Raji (cell line): ENCODE measurements around the gene PTGS1.

Experiments used
- POLR2A ChIP-seq: IDR thresholded peaks from 2 replicates; pipeline ENCODE4 v1.6.1; 2011; ENCODE audit warnings: low read depth, low read length, control low read depth; ENCODE audit not compliant: insufficient read depth

PTGS1 gene

DNA sequence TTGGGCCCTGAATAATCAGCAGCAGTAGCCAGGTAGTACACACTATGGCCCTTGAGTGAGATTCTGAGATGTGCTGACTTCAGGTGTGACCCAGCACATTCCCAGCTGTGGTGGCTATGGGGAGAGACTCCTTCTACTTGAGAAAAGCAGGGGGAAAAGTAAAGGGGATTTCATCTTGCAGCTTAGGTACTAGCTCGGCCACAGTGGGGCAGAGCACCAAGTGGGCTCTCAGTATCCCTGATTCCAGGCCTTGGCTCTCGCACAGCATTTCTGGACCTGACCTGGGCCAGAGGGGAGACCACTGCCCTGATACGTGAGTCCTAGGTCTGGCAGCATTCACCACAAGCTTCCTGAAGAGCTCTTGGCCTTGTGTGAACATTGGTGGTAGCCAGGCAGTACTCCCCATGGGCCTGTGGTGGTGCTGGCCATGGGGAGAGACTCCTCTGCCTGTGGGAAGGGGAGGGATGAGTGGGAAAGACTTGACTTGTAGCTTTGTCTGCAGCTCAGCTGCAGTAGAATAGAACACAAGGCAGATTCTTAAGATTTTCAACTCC lies 27.6 kb downstream of the PTGS1 start:
- TF ChIP-seq POLR2A = no peak

DNA sequence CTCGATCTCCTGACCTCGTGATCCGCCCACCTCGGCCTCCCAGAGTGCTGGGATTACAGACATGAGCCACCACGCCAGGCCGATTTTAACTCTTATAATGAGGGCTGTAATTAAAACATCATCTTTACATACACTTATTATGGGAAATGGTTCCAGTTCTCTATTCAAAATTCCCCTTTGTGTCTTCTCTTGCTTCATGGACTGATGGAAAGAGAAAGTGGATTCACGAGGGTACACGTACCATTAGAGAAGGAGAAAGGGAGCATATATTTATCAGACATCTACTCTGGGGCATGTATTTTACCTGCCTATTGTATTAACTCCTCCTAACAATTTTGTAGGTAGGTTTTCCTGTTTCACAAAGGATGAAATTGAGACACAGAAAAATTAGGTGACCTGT lies 31.1 kb downstream of the PTGS1 start:
- TF ChIP-seq POLR2A = no peak

DNA sequence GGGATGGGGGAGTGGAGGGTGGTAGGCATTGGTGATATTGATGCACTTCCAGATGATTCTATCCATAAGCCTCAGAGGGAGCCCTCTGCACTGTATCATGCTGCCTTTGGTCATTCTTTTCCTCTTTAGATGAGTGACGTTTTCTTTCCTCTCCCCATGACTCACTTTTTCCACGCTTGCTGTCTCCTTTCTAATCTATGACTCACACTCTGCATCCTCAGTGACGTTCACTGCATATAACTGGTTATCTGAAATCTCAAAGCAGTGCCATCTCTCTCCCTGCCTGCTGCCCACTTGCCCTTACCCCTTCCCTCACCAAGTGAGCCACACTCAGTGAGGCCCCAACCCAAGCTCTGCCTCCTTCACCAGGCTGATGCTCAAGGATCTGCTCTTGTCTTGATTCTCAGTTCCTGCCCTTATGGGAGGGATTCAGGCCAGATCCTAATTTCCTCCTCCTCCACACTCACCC lies 31.6 kb downstream of the PTGS1 start:
- no peak for TF ChIP-seq POLR2A

DNA sequence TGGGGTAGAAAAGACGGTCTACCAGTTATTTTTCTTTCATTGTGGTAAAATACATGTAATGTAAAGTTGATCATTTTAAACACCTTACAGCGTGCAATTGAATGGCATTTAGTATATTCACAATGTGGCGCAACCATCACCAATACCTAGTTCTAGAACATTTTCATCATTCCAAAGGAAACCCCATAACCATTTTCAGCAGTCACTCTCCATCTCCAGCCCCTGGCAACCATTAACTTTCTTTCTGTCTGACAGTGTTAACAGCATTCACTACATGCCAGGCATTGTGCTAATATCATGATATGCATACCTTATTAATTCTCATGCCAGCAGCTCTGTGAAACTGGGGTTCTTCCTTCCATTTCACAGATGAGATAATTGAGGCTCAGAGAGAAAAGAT lies 32.0 kb downstream of the PTGS1 start:
- TF ChIP-seq POLR2A = no peak

DNA sequence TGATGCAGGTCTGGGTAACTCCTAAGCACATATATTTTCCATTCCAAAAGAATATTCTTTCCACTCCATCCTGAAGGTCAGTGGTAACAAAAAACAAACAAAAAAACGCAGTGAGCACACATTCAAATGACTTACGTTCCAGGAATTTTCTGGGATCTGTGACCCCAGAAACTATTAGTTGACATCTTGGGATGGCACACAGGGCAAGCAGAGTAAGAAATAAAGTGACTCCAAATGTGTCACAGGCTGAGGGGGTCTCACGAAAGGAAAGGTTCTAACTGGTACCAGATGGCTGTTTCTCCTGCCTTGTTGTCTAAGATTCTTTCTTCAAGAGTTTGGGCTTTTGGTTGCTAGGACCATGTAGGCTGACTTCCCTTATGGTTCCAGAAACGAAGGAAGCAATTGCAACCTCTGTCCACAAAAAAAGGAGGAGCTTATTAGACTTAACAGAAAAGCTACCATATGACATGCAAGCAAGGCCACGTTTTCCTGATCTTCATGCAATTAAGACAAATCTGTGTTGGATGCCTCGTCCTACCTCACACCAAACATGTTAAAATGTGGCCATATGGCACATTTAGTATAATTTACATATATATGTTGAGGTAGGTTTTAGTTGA lies 32.7 kb downstream of the PTGS1 start:
- no peak for TF ChIP-seq POLR2A

DNA sequence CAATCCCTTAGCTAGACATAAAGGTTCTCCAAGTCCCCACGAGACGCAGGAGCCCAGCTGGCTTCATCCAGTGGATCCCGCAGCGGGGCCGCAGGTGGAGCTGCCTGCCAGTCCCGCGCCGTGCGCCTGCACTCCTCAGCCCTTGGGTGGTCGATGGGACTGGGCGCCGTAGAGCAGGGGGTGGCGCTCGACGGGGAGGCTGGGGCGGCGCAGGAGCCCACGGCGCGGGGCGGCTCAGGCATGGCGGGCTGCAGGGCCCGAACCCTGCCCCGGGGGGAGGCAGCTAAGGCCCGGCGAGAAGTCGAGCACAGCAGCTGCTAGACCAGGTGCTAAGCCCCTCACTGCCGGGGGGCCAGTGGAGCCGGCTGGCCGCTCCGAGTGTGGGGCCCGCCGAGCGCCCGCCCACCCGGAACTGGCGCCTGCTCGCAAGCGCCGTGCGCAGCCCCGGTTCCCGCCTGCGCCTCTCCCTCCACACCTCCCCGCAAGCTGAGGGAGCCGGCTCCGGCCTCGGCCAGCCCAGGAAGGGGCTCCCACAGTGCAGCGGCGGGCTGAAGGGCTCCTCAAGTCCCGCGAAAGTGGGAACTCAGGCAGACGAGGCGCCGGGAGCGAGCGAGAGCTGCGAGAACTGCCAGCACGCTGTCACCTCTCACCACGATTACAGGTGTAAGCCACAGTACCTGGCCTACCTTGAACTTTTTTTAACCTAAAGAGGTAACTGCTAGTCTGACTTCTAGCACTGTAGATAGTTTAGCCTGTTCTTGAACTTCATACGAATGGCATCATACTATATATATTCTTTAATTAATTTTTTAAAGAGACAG lies 35.5 kb downstream of the PTGS1 start:
- no peak for TF ChIP-seq POLR2A

DNA sequence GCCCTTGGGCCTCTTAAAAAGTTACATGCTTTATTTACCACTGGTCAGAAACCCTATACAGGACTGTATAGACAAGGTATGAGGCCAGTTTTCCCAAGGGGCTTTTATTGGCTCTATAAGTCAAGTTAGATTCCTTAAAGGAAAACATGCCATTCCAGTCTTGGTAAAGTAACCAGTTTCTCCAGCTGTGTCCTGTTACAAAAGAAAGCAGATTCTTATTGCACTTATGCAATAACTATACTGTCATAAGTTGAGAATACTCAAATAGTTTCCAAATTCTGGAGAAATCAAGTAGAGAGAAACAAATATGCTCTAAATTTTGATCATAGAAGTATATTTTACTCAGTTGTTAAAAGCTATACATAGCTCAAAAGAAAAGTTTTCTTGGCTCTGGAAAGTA lies 47.2 kb downstream of the PTGS1 start:
- no peak for TF ChIP-seq POLR2A

DNA sequence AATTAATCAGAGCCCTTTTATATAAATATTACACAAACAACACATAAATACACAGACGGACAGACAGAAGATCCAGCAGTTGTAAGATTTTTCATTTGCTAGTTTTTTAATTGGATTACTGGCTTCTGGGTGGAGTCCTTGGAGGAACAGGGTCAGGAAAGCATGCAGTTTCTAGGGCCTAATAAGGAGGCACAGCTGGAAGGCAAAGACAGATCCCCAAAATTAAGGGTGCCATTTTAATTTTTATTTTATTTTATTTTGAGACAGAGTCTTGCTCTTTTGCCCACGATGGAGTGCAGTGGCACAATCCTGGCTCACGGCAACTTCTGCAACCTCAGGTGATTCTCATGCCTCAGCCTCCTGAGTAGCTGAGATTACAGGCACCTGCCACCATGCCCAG lies 49.5 kb downstream of the PTGS1 start:
- no peak for TF ChIP-seq POLR2A

DNA sequence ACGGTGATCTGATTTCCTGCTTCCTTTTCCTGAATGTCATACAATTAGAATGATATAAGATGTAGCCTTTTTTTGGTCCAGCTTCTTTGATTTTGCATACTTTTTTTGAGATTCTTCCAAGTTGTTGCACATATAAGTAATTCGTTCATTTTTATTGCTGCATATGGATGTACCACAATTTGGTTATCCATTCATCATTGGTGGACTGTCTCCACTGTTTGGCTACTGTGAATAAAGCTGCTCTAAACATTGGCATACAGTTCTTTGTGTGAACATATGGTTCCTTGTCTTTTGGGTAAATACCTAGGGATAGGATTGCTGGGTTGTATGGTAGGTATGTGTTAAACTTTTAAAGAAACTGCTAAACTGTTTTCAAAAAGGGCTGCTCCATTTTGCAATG lies 54.3 kb downstream of the PTGS1 start:
- TF ChIP-seq POLR2A = no peak

DNA sequence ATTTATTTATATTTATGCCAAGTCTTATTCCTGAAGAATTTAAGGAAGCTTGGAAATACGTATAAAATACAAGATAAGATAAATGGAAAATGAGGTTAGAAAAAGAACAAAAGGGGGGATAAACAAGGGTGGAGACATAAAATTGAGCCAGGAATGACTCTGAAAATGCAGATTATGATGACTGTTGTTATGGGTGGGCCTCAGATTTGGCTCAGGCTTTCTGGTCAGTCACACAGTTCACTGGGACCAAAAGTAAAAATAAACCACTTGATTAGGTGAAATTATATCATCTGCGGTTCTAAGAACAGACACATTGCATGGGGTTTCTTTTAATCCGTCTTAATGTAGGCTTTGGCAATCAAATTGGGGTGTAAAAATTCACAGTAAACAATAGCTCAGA lies 55.9 kb downstream of the PTGS1 start:
- no peak for TF ChIP-seq POLR2A

DNA sequence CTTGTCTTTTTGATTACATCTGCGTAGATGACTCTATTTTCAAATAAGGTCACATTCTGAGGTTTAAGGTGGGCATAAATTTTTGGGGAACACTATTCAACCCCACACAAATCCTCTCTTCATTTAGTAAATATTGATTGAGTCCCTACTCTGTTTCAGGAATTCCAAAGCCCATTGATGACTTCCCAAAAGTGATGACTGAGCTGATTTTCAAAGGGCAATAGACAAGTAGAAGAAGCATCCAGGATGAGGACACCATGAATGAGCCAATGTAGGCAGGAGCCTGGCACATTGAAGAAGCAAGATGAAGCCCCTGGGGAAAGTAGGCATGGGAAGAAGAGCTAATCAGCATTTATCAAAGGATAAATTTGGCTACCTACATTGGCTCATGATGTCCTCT lies 71.7 kb downstream of the PTGS1 start:
- TF ChIP-seq POLR2A = no peak

DNA sequence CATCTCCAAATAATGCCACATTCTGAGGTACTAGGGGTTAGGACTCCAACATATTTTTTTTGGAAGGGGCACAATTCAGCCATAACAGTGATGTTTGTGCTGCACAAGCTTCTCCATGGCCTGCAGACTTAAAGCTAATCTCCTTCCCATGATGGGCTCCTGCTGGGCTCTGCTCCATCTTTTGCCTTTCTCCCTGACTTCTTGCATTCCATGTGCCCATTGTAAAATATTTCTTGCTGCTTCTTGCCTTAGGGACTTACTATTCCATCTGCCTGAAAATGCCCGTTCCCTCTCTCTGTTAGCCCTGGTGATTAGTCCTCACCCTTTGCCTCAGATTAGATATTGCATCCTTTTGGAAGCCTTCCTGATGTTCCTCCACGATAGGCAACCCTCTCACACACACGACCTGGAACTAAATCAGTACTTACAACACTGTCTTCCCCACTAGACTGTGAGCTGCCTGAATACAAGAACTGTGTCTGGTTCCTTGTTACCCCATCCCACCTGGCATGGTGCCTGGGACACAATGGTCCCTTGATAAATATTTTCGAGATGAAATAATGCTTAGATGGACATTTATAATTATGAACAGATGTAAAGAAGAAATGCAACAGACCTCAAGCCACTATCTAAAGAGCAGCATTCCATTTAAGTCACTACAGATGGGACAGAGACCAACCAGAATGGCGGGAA lies 73.4 kb downstream of the PTGS1 start:
- TF ChIP-seq POLR2A = no peak
